ENCODE results near the gene PIK3R2.

DNA sequence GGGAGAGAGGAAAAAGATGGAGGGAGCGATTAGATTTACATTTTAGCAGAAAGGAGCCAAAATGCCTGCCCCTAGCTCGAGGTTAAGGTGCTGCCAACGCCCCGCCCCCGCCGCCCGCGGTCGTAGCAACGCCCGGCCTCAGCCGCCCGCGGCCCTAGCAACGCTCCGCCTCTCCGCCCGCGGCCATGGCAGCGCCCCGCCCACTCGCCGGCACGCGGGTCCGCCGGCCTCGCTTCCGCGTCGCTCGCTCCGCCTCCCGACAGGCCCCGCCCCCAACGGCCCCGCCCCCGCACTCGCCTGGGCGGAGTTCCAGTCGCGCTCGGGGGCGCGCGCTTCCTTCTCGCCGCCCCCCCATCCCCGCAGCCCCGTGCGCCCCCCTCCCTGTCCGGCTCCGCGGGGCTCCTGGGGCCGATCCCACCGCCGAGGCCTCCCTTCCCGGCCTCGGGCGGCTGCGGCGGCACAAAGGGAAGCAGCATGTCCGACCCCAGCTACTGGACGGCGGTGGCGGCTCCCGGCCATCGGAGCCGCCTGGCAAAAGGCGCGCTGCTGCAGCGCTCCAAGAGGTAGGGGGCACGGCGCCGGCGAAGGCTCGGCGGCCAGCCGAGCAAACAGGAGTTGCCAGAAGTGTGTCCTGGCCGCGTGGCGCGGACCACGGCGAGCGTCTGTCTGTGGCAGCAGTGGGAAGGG is 35.1 kb upstream of the PIK3R2 start:
- TF ChIP-seq POLR2AphosphoS5 (IDR thresholded peaks at IDR 0.05; ENCODE audit: low read depth, low read length) (peak; percentile 42; the same call in 1 of the 2 replicates), TAF1 (IDR thresholded peaks at IDR 0.05; ENCODE audit: borderline replicate concordance, insufficient read depth, low read length) (no peak), FOXP2 (optimal IDR thresholded peaks at IDR 0.05; ENCODE audit: borderline replicate concordance, extremely low read depth, extremely low read length, insufficient read depth) (peak; percentile 58)
- TF ChIP-seq, protein P1, sequence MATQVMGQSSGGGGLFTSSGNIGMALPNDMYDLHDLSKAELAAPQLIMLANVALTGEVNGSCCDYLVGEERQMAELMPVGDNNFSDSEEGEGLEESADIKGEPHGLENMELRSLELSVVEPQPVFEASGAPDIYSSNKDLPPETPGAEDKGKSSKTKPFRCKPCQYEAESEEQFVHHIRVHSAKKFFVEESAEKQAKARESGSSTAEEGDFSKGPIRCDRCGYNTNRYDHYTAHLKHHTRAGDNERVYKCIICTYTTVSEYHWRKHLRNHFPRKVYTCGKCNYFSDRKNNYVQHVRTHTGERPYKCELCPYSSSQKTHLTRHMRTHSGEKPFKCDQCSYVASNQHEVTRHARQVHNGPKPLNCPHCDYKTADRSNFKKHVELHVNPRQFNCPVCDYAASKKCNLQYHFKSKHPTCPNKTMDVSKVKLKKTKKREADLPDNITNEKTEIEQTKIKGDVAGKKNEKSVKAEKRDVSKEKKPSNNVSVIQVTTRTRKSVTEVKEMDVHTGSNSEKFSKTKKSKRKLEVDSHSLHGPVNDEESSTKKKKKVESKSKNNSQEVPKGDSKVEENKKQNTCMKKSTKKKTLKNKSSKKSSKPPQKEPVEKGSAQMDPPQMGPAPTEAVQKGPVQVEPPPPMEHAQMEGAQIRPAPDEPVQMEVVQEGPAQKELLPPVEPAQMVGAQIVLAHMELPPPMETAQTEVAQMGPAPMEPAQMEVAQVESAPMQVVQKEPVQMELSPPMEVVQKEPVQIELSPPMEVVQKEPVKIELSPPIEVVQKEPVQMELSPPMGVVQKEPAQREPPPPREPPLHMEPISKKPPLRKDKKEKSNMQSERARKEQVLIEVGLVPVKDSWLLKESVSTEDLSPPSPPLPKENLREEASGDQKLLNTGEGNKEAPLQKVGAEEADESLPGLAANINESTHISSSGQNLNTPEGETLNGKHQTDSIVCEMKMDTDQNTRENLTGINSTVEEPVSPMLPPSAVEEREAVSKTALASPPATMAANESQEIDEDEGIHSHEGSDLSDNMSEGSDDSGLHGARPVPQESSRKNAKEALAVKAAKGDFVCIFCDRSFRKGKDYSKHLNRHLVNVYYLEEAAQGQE (IDR thresholded peaks at IDR 0.05; ENCODE audit: insufficient read depth in 1 of 2, low read depth in 2 of 2, low read length in 2 of 2) = no peak
